ENCODE results near the gene SND1.

The SND1 gene

DNA sequence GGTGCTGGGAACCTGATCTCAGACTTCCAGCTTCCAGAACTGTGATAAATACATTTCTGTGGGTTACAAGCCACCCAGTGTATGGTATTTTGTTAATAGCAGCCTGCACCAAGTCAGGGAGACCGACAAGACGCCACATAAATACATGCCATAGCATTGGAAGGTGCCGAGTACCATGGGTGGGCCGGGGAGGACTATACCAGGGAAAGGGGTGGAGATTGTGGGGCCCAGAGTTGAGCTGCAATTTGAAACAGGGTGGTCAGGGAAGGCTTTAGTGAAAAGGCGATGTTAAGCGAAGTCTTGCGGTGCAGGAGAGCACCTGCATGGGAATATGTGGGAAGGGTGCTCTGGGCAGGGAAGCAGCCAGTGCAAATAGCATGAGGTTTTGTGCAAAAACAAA, 468.1 kb downstream of the SND1 start:
- DNase-seq (ENCODE audit: insufficient read length, low spot score) = no peak

DNA sequence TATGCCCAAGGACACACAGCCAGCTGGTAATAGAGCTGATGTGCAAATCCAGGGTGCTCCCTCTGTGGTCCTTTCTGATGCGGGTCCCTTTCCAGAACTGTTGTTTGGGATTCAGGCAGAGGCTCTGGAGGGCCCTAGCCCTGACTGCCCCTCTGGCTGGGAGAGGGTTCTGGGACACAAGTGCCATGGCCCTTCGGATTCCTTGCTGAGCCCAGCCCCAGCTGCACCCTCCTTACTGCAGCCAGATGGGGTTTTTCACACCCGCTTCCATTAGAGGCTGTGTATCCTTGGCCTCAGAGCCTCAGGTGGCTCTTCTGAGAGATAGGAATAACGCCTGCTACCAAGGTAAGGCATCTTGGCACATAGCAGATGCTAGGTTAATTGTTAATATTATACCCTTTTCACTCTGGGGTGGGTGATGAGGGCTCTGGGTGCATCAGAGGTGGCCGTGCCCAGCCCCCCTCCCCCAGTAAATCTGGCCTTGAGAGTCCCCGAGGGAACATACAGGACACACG, 469.0 kb downstream of the SND1 start:
- no peak for FAIRE-seq
- no peak for DNase-seq (ENCODE audit: insufficient read length, low spot score)

More for the DNA sequence above, 468.1 kb downstream of the SND1 start:
- no peak for FAIRE-seq

- no peak for DNase-seq (ENCODE audit: insufficient read length, low spot score)
- no peak for FAIRE-seq
Measured at GRCh38 chr7:128121711-128122530, 469.9 kb downstream of the SND1 start.

- no peak for FAIRE-seq
- no peak for DNase-seq (ENCODE audit: insufficient read length, low spot score)
Measured at GRCh38 chr7:128122576-128123290, 470.7 kb downstream of the SND1 start.

GRCh38 chr7:128123291-128124037, 471.5 kb downstream of the SND1 start:
- FAIRE-seq (no peak), DNase-seq (ENCODE audit: insufficient read length, low spot score) (no peak)

- FAIRE-seq (no peak), DNase-seq (ENCODE audit: insufficient read length, low spot score) (no peak)
Measured at GRCh38 chr7:128124786-128125185, 472.8 kb downstream of the SND1 start.

GRCh38 chr7:128125816-128126215, 473.8 kb downstream of the SND1 start:
- no peak for FAIRE-seq
- no peak for DNase-seq (ENCODE audit: insufficient read length, low spot score)

GRCh38 chr7:128128401-128128800, 476.4 kb downstream of the SND1 start:
- FAIRE-seq = no peak
- no peak for DNase-seq (ENCODE audit: insufficient read length, low spot score)

- FAIRE-seq (no peak), DNase-seq (ENCODE audit: insufficient read length, low spot score) (no peak)
Measured at GRCh38 chr7:128129224-128129864, 477.4 kb downstream of the SND1 start.

DNA sequence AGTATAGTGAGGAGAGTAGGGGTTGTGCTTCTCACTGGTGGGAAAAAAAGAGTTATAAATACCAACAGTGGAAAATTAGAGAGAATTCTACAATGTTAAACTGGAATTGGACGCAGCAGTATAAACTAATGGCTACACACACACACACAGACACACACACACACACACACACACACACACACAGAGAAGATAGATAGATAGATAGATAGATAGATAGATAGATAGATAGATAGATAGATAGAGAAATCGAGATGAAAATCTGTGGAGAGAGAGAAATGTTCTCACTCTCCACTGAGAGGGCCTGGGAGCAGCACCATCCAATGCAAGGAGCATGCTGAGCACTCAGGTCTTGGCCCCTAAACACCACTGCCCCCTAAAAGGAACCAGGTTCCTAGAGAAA, 479.1 kb downstream of the SND1 start:
- no peak for FAIRE-seq

DNA sequence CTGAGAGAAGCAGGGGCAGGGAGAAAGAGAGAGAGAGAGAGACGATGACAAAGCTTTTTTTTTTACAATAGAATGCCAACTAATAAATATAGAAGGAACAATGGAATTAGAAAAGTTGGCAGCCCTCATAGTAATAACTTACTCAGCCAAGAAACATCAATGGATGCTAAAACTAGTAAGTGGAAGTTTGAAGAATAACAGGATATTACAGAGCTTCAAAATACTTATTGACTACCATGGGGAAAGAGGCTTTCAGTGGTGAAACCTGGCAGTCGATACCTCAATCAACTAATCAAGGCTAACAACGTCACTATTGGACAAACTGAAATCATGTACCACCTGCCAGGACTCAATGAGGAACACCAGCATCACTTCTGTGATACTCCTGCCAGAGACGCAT, 479.7 kb downstream of the SND1 start:
- no peak for FAIRE-seq
- DNase-seq (ENCODE audit: insufficient read length, low spot score) = no peak

More for the DNA sequence above, 479.1 kb downstream of the SND1 start:
- DNase-seq (ENCODE audit: insufficient read length, low spot score) = no peak

GRCh38 chr7:128132426-128133069, 480.6 kb downstream of the SND1 start:
- no peak for DNase-seq (ENCODE audit: insufficient read length, low spot score)
- FAIRE-seq = no peak

- no peak for DNase-seq (ENCODE audit: insufficient read length, low spot score)
- no peak for FAIRE-seq
Measured at GRCh38 chr7:128135159-128135514, 483.1 kb downstream of the SND1 start.

DNA sequence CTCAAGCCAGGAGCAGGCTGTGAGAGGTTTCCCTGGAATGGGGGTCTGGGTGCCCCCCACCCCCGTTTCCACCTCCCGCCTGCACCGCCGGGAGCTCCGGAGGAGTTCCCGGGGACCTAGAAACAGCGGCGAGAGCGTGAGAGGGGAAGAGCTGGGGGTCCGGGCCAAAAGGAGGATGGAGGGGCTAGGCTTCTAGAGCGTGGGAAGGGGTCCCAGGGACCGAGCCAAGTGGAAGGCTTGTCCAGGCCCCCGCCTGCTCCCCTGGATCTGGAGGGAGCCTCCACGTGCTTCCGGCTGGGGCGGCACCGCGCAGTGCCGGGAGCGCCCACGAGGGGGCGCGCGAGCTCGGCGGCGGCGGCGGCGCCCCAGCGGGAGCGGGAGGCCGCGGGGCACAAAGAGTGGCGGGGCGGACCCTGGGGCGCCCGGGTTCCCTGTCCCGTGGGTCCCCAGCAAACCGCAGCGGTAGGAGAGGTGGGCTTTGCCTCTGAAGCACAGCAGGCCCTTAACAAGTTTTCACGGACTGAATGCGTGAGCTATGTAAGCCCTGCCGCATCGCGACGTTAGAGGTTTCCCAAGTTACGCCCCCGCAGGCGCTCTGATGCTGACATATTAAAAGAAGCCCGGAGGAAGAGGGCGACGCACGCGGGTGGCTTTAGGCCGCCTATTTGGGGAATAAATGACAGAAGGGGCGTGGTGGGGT, 483.7 kb downstream of the SND1 start:
- no peak for FAIRE-seq
- peak; percentile 63 for DNase-seq (ENCODE audit: insufficient read length, low spot score)

GRCh38 chr7:128136215-128136597, 484.2 kb downstream of the SND1 start:
- no peak for DNase-seq (ENCODE audit: insufficient read length, low spot score)
- FAIRE-seq = no peak

DNA sequence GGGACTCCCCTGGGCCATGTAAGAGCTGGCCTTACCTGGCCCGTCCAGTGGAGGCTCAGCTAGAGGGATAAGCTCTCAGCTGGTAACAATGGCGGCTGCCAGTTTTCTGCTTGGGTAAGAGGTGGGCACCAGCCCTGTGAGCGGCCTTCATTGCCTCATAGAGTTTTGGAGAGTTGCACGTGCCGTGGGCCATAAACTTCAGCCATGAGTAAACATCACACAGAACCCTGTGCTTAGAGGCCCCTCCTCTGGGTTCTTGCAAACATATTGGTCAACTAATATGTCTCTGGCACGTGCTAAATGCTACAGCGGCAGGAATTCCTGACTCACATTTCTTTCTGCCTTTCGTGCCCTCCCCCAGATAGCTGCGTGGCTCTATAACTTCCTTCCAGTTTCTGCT, 485.2 kb downstream of the SND1 start:
- DNase-seq (ENCODE audit: insufficient read length, low spot score) (peak; percentile 37), FAIRE-seq (no peak)

DNA sequence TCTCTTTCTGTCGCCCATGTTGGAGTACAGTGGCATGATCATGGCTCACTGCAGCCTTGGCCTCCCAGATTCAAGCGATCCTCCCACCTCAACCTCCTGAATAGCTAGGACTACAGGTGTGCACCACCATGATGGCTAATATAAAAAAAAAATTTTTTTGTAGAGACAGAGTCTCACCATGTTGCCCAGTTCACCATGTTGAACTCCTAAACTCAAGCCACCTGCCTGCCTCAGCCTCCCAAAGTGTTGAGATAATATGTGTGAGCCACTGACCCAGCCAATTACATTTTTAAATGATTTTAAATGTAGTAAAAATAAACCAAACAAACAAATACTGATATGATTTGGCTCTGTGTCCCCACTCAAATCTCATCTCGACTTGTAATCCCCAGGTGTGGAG, 487.4 kb downstream of the SND1 start:
- FAIRE-seq = no peak
- DNase-seq (ENCODE audit: insufficient read length, low spot score) = no peak

DNA sequence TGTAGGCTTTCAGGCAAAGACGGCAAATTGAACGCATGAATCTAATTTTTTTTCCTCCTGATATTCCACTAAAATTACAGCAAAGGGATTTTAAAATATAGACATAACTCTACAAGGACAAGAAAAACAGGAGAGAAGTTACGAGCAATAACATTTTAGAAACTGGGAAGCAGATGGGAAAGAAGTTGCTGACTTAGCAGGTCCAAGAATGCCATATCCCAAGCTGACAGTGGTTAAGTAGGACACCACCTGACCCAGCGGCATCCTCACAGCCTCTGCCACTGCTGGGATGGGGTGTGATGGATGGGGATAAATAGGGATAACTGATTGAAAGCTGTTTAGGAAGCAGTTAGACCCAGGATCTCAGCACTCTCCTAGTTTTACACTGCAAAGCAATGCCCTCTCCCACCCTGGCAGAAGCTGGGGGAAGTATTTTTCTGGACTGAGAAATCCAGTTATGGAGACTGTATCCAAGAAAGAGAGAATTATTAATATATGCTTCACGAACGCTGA, 489.7 kb downstream of the SND1 start:
- FAIRE-seq (no peak), DNase-seq (ENCODE audit: insufficient read length, low spot score) (no peak)
